Fibroblast of lung (primary cell): ENCODE results near the gene TNIK. TPM values are rescaled to one million over a fixed set of nuclear protein-coding genes. Genes with fewer than 3 reads are reported as not detected.

Experiments
- DNase-seq, 2 donors: peaks; one replicate each; pipeline versions ENCODE4 v3.0.0 to v3.0.0-alpha.2; 2010; ENCODE audit warnings: low read depth in 2 of 2
- H2AFZ ChIP-seq: 2 replicates; pipeline ENCODE4 v1.5.1; 2012; ENCODE audit warnings: low read length, control low read depth, inconsistent platforms
- H3K27ac ChIP-seq: 2 replicates; pipeline ENCODE4 v1.5.1; 2011; ENCODE audit warnings: low read length, control low read depth; ENCODE audit not compliant: insufficient read depth
- H3K27me3 ChIP-seq: 2 replicates; pipeline ENCODE4 v1.5.1; 2011; ENCODE audit warnings: mild to moderate bottlenecking, low read length; ENCODE audit not compliant: control insufficient read depth, insufficient read depth
- H3K36me3 ChIP-seq: 2 replicates; pipeline ENCODE4 v1.5.1; 2011; ENCODE audit warnings: low read length; ENCODE audit not compliant: control insufficient read depth, insufficient read depth
- H3K4me1 ChIP-seq: 2 replicates; pipeline ENCODE4 v1.5.1; 2011; ENCODE audit warnings: low read length; ENCODE audit not compliant: control insufficient read depth, insufficient read depth; ENCODE audit errors: extremely low read depth
- H3K4me2 ChIP-seq: 2 replicates; pipeline ENCODE4 v1.5.1; 2011; ENCODE audit warnings: low read length, control low read depth; ENCODE audit not compliant: insufficient read depth; ENCODE audit errors: extremely low read depth
- H3K4me3 ChIP-seq, 4 experiments: fragments of 200-600 bp in 1 of 4; sonication (generic) in 1 of 4; replicated peaks in 1 of 4; 2 replicates each; pipeline ENCODE4 v1.5.1; 2011 to 2016; ENCODE audit warnings: low read length in 4 of 4, low read depth in 3 of 4, mild to moderate bottlenecking in 3 of 4, control low read depth in 2 of 4, inconsistent platforms in 1 of 4, mixed read lengths in 1 of 4; ENCODE audit not compliant: insufficient read depth in 1 of 4; ENCODE audit errors: control extremely low read depth in 1 of 4
- H3K79me2 ChIP-seq: 2 replicates; pipeline ENCODE4 v1.5.1; 2012; ENCODE audit warnings: mild to moderate bottlenecking, low read length, inconsistent platforms; ENCODE audit not compliant: control insufficient read depth, insufficient read depth
- H3K9ac ChIP-seq: 2 replicates; pipeline ENCODE4 v1.5.1; 2011; ENCODE audit warnings: mild to moderate bottlenecking, low read length, control low read depth; ENCODE audit not compliant: insufficient read depth
- H3K9me3 ChIP-seq: 2 replicates; pipeline ENCODE4 v1.5.1; 2012; ENCODE audit warnings: low read depth, low read length; ENCODE audit not compliant: control insufficient read depth, insufficient read depth
- H4K20me1 ChIP-seq: 2 replicates; pipeline ENCODE4 v1.5.1; 2011; ENCODE audit warnings: low read length; ENCODE audit not compliant: control insufficient read depth, insufficient read depth; ENCODE audit errors: extremely low read depth
- CTCF ChIP-seq, 2 donors: IDR thresholded peaks in 1 of 2; conservative IDR thresholded peaks in 1 of 2; 1 replicate in 1 of 2; 2 replicates in 1 of 2; pipeline ENCODE4 v1.5.1; 2011 to 2012; ENCODE audit warnings: low read length in 2 of 2, control low read depth in 1 of 2, inconsistent platforms in 1 of 2, low read depth in 1 of 2, mild to moderate bottlenecking in 1 of 2
- EZH2 ChIP-seq: IDR thresholded peaks from 2 replicates; pipeline ENCODE4 v1.5.1; 2012; ENCODE audit warnings: low read length, control low read depth, mild to moderate bottlenecking; ENCODE audit errors: missing control alignments
- polyA plus RNA-seq, 2 donors: library from polyadenylated mRNA; depleted of rRNA in 1 of 2; stranded (reverse) in 1 of 2; unstranded in 1 of 2; fragments of >200 nt; gene quantifications; 2 replicates each; pipeline ENCODE4 v1.2.1, GENCODE V29; 2011 to 2012; ENCODE audit warnings: missing spikeins in 1 of 2
- total RNA-seq: library from RNA; depleted of rRNA; stranded (reverse); fragments of >200 nt; gene quantifications from 2 replicates; pipeline ENCODE4 v1.2.1, GENCODE V29; 2014

TNIK gene
- total and polyA plus RNA-seq, 2 donors (not counting 1 experiment from before 2014, with no cell fraction given), result 13.8 to 39.3 TPM

GRCh38 chr3:171320750-171321558, 139.3 kb downstream of the TNIK start:
- no peak for TF ChIP-seq EZH2
- TF ChIP-seq CTCF (conservative IDR thresholded peaks at IDR 0.05 in 1 of 2, IDR thresholded peaks at IDR 0.05 in 1 of 2; ENCODE audit: low read depth in 1 of 2, low read length in 2 of 2), result no peak
- H4K20me1 ChIP-seq, result no peaks in the 10 kb centered on the region
- no peaks in the 10 kb centered on the region for H3K27me3 ChIP-seq
- H3K4me1 ChIP-seq, result peaks cover 5% of the 10 kb centered on the region
- H3K36me3 ChIP-seq, result no peaks in the 10 kb centered on the region
- no peak overlapping the region for H2AFZ ChIP-seq
- H3K4me2 ChIP-seq, result peak overlapping the region; percentile 35
- H3K4me3 ChIP-seq, result no peak overlapping the region
- peak; percentile 36 to 64 for DNase-seq
- H3K27ac ChIP-seq, result no peak overlapping the region
- no peak overlapping the region for H3K9ac ChIP-seq
- no peaks in the 10 kb centered on the region for H3K79me2 ChIP-seq
- no peaks in the 10 kb centered on the region for H3K9me3 ChIP-seq

- H3K9me3 ChIP-seq, result no peaks in the 10 kb centered on the region
- no peaks in the 10 kb centered on the region for H3K79me2 ChIP-seq
- TF ChIP-seq EZH2 (no peak), CTCF (conservative IDR thresholded peaks at IDR 0.05 in 1 of 2, IDR thresholded peaks at IDR 0.05 in 1 of 2; ENCODE audit: low read depth in 1 of 2, low read length in 2 of 2) (no peak)
- no peak overlapping the region for H2AFZ ChIP-seq
- DNase-seq, result peak in 1 of 2 donors; percentile 38
- H4K20me1 ChIP-seq, result no peaks in the 10 kb centered on the region
- peaks cover 5% of the 10 kb centered on the region for H3K4me1 ChIP-seq
- no peak overlapping the region for H3K4me2 ChIP-seq
- H3K27ac ChIP-seq, result no peak overlapping the region
- H3K36me3 ChIP-seq, result no peaks in the 10 kb centered on the region
- H3K27me3 ChIP-seq, result no peaks in the 10 kb centered on the region
- no peak overlapping the region for H3K4me3 ChIP-seq
- H3K9ac ChIP-seq, result no peak overlapping the region
Observed at GRCh38 chr3:171317171-171317570, 143.0 kb downstream of the TNIK start.

GRCh38 chr3:171315919-171316318, 144.3 kb downstream of the TNIK start:
- DNase-seq, result no peak
- H3K4me2 ChIP-seq, result no peak overlapping the region
- H3K4me1 ChIP-seq, result peaks cover 2% of the 10 kb centered on the region
- no peaks in the 10 kb centered on the region for H3K9me3 ChIP-seq
- H4K20me1 ChIP-seq, result no peaks in the 10 kb centered on the region
- no peak overlapping the region for H3K4me3 ChIP-seq
- no peaks in the 10 kb centered on the region for H3K27me3 ChIP-seq
- TF ChIP-seq EZH2 (no peak), CTCF (conservative IDR thresholded peaks at IDR 0.05 in 1 of 2, IDR thresholded peaks at IDR 0.05 in 1 of 2; ENCODE audit: low read depth in 1 of 2, low read length in 2 of 2) (no peak)
- no peak overlapping the region for H2AFZ ChIP-seq
- no peaks in the 10 kb centered on the region for H3K36me3 ChIP-seq
- no peaks in the 10 kb centered on the region for H3K79me2 ChIP-seq
- H3K9ac ChIP-seq, result no peak overlapping the region
- H3K27ac ChIP-seq, result no peak overlapping the region
